ENCODE data around the gene BSPH1.
"Not testable (repeated sequence)": the region's sequence is repeated elsewhere in the genome, so short reads cannot be mapped to it uniquely, and the experiment has no call there.

BSPH1 gene

DNA sequence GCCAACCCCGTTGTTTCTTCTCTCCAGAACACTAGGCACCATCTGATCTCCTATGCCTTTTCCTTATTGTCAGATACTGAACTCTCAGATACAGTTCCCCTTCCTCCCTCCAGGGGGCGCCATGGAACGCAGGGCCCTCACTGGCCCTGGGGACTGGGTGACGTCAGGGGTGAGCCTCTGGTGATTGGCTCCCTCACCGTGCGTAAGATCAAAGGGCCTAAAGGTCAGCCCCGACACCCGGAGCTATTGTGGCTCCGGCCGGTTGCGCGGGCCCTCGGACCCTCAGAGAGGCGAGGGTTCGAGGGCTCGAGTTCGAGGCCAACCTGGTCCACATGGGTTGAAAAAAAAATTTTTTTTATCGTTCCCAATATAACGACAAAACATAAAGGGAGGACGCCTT is 63.4 kb downstream of the BSPH1 start:
- not testable (repeated sequence) for FAIRE-seq; DNase-seq (ENCODE audit: low spot score)

DNA sequence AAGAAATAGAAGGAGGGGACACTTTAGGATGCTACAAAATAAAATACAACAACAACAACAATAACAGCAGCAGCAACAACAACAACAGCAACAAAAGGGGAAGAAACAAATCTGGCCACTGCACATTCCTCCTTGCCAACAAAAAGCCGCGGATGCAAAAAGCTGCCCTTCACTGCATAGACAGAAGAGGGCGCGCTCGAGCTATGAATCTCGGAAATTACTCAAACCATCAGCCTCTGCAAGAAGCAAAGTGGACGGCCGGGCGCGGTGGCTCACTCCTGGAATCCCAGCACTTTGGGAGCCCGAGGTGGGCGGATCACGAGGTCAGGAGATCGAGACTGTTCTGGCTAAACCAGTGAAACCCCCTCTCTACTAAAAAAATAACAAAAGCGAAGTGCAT is 71.9 kb downstream of the BSPH1 start:
- not testable (repeated sequence) for FAIRE-seq; DNase-seq (ENCODE audit: low spot score)
